ENCODE data around the gene EVC2.

EVC2 gene

GRCh38 chr4:5661237-5661636 is 47.1 kb downstream of the EVC2 start:
- no peak for DNase-seq
- Mint-ChIP-seq H3K27ac (no peak overlapping the region), H3K4me1 (ENCODE audit: low read depth in 2 of 2) (no peaks in the 10 kb centered on the region), H3K9me3 (no peaks in the 10 kb centered on the region), H3K27me3 (no peaks in the 10 kb centered on the region), H3K4me3 (no peak overlapping the region), H3K36me3 (ENCODE audit: insufficient read depth) (peaks cover 2% of the 10 kb centered on the region)
- ATAC-seq (replicated peaks): no peak

DNA sequence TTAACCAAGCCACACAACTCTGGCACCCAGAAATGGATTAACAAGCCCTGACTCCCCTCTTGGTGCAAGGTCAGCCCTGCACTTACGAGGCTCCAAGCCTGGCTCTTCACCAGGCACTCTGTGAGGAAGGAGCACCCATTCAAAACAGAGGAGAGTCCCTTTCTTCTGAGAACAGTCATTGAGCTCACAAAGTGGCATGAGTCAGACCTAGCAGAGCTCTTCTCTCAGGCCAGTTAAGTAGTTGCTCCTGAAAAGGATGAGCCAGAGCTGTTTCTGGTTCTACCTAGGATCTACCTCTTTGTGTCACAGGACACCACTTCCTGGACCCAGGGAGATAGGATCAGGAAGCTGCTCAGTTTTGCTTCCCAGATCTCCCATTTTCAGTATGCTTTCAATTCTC is 48.2 kb downstream of the EVC2 start:
- ATAC-seq (replicated peaks): no peak
- DNase-seq: no peak

GRCh38 chr4:5658974-5659373 is 49.4 kb downstream of the EVC2 start:
- DNase-seq (no peak), ATAC-seq (replicated peaks) (no peak)
- no peaks in the 10 kb centered on the region for H3K9me3 Mint-ChIP-seq
- H3K27ac Mint-ChIP-seq: no peak overlapping the region
- no peaks in the 10 kb centered on the region for H3K4me1 Mint-ChIP-seq (ENCODE audit: low read depth in 2 of 2)
- no peak overlapping the region for H3K4me3 Mint-ChIP-seq
- H3K36me3 Mint-ChIP-seq (ENCODE audit: insufficient read depth): peaks cover 2% of the 10 kb centered on the region
- H3K27me3 Mint-ChIP-seq: no peaks in the 10 kb centered on the region

More for the DNA sequence above, 48.2 kb downstream of the EVC2 start:
- Mint-ChIP-seq H3K27ac (no peak overlapping the region), H3K27me3 (no peaks in the 10 kb centered on the region), H3K4me3 (no peak overlapping the region), H3K36me3 (ENCODE audit: insufficient read depth) (peaks cover 2% of the 10 kb centered on the region), H3K4me1 (ENCODE audit: low read depth in 2 of 2) (no peaks in the 10 kb centered on the region), H3K9me3 (no peaks in the 10 kb centered on the region)

DNA sequence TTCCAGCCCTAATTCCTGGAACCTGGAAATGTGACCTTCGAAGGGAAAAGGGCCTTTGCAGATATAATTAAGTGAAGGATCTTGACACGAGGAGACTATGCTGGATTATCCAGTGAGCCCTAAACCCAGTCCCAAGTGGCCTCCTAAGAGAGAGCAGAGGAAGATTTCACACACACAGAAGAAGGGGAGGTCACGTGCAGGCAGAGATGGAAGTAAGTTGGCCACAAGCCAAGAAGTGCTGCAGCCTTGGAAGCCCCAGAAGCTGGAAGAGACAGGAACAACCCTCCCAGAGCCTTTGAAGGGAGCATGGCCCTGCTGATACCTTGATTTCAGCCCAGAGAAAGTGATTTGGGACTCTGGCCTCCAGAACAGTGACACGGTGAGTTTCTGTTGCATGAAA is 51.9 kb downstream of the EVC2 start:
- no peak for ATAC-seq (replicated peaks)
- Mint-ChIP-seq H3K36me3 (ENCODE audit: insufficient read depth) (peaks cover 2% of the 10 kb centered on the region), H3K27ac (no peak overlapping the region), H3K27me3 (no peaks in the 10 kb centered on the region), H3K4me1 (ENCODE audit: low read depth in 2 of 2) (no peaks in the 10 kb centered on the region), H3K4me3 (no peak overlapping the region), H3K9me3 (no peaks in the 10 kb centered on the region)
- DNase-seq: no peak

- DNase-seq (no peak), ATAC-seq (replicated peaks) (no peak)
- Mint-ChIP-seq H3K4me3 (no peak overlapping the region), H3K4me1 (ENCODE audit: low read depth in 2 of 2) (no peaks in the 10 kb centered on the region), H3K27me3 (no peaks in the 10 kb centered on the region), H3K9me3 (no peaks in the 10 kb centered on the region), H3K36me3 (ENCODE audit: insufficient read depth) (no peaks in the 10 kb centered on the region), H3K27ac (no peak overlapping the region)
Observed at GRCh38 chr4:5654791-5655190, 53.6 kb downstream of the EVC2 start.

DNA sequence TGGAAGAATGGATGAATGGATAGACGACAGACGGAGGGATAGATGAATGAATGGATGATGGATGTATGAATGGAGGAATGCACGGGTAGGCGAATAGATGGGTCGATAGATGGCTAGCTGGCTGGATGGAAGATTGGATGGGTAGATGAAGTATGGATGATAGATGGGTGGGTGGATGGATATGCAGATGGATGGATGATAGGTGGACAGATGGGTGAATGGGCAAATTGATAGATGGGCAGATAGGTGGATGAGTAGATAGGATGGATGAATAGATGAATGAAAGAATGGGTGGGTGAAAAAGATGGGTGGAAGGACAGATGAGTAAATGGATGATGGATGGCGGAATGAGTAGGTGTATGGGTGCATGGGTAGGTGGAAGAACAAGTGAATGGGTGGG is 57.3 kb downstream of the EVC2 start:
- Mint-ChIP-seq H3K9me3 (no peaks in the 10 kb centered on the region), H3K27me3 (no peaks in the 10 kb centered on the region), H3K27ac (no peak overlapping the region), H3K4me3 (no peak overlapping the region), H3K4me1 (ENCODE audit: low read depth in 2 of 2) (no peaks in the 10 kb centered on the region), H3K36me3 (ENCODE audit: insufficient read depth) (no peaks in the 10 kb centered on the region)
- ATAC-seq (replicated peaks): no peak
- DNase-seq: no peak

DNA sequence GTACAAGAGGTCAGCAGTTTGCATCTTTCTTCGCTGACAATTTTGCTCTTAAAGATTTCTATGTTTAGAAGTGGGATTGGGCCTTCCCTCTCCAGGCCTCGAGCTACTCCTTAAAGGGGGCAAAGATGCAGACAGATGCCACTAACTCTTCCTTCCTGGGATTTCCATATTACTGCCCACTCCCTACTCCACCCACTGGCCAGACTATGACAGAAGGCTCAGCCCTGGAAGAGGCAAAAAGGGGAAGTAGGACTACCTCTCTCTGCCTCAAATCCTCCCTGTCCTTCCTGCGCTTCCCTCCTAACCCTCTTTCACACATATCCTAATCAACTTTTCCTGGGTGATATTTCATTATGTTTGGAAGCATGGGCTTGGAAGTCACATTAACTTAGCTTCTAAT is 58.3 kb downstream of the EVC2 start:
- Mint-ChIP-seq H3K4me1 (ENCODE audit: low read depth in 2 of 2) (no peaks in the 10 kb centered on the region), H3K36me3 (ENCODE audit: insufficient read depth) (no peaks in the 10 kb centered on the region), H3K27ac (no peak overlapping the region), H3K9me3 (no peaks in the 10 kb centered on the region), H3K4me3 (no peak overlapping the region), H3K27me3 (no peaks in the 10 kb centered on the region)
- ATAC-seq (replicated peaks): no peak
- DNase-seq: no peak

- Mint-ChIP-seq H3K9me3 (no peaks in the 10 kb centered on the region), H3K4me3 (no peak overlapping the region), H3K27ac (no peak overlapping the region), H3K36me3 (ENCODE audit: insufficient read depth) (no peaks in the 10 kb centered on the region), H3K4me1 (ENCODE audit: low read depth in 2 of 2) (no peaks in the 10 kb centered on the region), H3K27me3 (no peaks in the 10 kb centered on the region)
- ATAC-seq (replicated peaks) (no peak), DNase-seq (no peak)
Observed at GRCh38 chr4:5647351-5647750, 61.0 kb downstream of the EVC2 start.

DNA sequence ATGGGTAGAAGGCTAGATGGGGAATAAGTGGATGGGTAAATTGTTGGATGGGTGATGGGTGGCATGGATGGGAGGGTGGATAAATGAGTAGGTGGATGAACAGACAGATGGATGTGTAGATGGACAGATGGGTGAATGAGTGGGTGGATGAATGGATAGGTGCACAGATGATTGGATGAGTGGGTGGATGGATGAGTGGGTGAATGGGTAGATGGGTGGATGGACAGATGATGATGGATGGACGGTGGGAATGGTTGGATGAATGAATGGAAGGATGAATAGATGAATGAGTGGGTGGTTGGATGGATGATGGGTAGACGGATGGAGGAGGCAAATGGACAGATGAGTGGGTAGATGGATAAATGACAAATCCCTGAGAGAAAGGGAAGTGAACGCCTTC is 68.3 kb downstream of the EVC2 start:
- H3K9me3 Mint-ChIP-seq: no peaks in the 10 kb centered on the region

DNA sequence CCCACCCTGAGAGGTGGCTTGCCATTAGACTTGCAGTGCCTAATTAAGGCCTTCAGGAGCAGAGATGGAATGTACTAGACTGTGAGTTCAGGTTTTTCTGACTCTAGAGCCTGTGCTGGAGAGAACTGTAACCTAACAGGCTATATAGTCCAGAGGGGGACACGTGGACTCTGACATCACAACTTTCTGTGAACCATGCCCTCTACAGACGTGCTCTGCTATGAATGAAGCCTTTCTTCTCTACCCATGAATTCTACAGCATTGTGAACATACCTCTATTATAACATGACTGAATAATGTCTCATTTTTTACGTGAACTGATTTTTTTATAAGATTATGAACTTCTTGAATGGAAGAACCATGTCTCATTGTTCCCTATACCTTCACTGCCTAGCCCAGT is 68.8 kb downstream of the EVC2 start:
- Mint-ChIP-seq H3K27me3 (no peaks in the 10 kb centered on the region), H3K27ac (no peak overlapping the region), H3K36me3 (ENCODE audit: insufficient read depth) (no peaks in the 10 kb centered on the region), H3K4me1 (ENCODE audit: low read depth in 2 of 2) (no peaks in the 10 kb centered on the region), H3K4me3 (no peak overlapping the region), H3K9me3 (no peaks in the 10 kb centered on the region)
- DNase-seq: no peak
- ATAC-seq (replicated peaks): no peak

More for the DNA sequence above, 68.3 kb downstream of the EVC2 start:
- DNase-seq (no peak), ATAC-seq (replicated peaks) (no peak)
- Mint-ChIP-seq H3K27me3 (no peaks in the 10 kb centered on the region), H3K4me1 (ENCODE audit: low read depth in 2 of 2) (no peaks in the 10 kb centered on the region), H3K4me3 (no peak overlapping the region), H3K27ac (no peak overlapping the region), H3K36me3 (ENCODE audit: insufficient read depth) (no peaks in the 10 kb centered on the region)

DNA sequence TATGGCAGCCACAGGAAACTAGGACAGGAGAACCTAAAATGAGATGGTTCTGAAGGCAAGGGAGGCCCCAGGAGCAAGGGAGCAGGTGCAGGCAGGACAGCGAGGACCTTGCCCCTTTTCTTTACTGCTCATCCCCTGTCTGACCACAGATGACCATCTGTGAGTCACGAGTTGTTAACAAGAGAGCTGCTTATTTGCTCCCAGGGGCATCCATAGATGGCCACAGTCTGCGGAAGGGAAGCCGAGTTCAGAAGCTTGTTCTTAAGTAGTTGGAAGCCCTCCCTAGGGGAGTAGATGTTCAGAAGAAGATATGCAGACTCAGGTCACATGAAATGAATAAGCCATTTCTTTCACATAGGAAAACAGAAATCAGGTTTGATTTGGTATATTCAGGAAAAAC is 69.4 kb downstream of the EVC2 start:
- ATAC-seq (replicated peaks) (no peak), DNase-seq (no peak)
- H3K36me3 Mint-ChIP-seq (ENCODE audit: insufficient read depth): no peaks in the 10 kb centered on the region
- H3K27me3 Mint-ChIP-seq: no peaks in the 10 kb centered on the region
- H3K4me3 Mint-ChIP-seq: no peak overlapping the region
- no peaks in the 10 kb centered on the region for H3K9me3 Mint-ChIP-seq
- no peaks in the 10 kb centered on the region for H3K4me1 Mint-ChIP-seq (ENCODE audit: low read depth in 2 of 2)
- H3K27ac Mint-ChIP-seq: no peak overlapping the region

GRCh38 chr4:5638316-5638715 is 70.0 kb downstream of the EVC2 start:
- no peak overlapping the region for H3K4me3 Mint-ChIP-seq
- no peaks in the 10 kb centered on the region for H3K36me3 Mint-ChIP-seq (ENCODE audit: insufficient read depth)
- H3K9me3 Mint-ChIP-seq: no peaks in the 10 kb centered on the region
- ATAC-seq (replicated peaks) (no peak), DNase-seq (no peak)
- H3K4me1 Mint-ChIP-seq (ENCODE audit: low read depth in 2 of 2): no peaks in the 10 kb centered on the region
- H3K27ac Mint-ChIP-seq: no peak overlapping the region
- H3K27me3 Mint-ChIP-seq: no peaks in the 10 kb centered on the region

GRCh38 chr4:5636766-5637670 is 71.3 kb downstream of the EVC2 start:
- Mint-ChIP-seq H3K27me3 (no peaks in the 10 kb centered on the region), H3K36me3 (ENCODE audit: insufficient read depth) (no peaks in the 10 kb centered on the region), H3K27ac (no peak overlapping the region), H3K9me3 (no peaks in the 10 kb centered on the region), H3K4me1 (ENCODE audit: low read depth in 2 of 2) (no peaks in the 10 kb centered on the region), H3K4me3 (no peak overlapping the region)
- ATAC-seq (replicated peaks) (no peak), DNase-seq (no peak)

DNA sequence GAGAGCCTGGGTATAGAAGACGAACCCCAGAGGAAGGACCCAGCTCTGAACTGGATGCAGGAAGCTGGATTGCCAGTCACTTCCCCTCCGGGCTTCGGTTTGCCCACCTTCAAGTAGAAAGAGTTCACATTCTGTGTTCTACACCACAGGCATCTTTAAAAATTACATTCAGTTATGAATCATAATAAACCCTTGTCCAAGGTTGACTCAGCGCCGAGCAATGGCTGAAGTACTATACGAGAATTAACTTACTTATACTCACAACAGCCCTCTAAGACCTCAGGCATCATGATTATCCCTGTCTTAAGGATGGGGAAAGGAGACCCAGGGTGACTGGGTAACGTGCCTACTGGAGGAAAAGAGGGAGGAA is 72.5 kb downstream of the EVC2 start:
- H3K27ac Mint-ChIP-seq: no peak overlapping the region
- no peak for ATAC-seq (replicated peaks)
- no peak for DNase-seq

More for the DNA sequence above, 72.5 kb downstream of the EVC2 start:
- no peaks in the 10 kb centered on the region for H3K36me3 Mint-ChIP-seq (ENCODE audit: insufficient read depth)
- no peak overlapping the region for H3K4me3 Mint-ChIP-seq
- H3K4me1 Mint-ChIP-seq (ENCODE audit: low read depth in 2 of 2): no peaks in the 10 kb centered on the region
- H3K9me3 Mint-ChIP-seq: no peaks in the 10 kb centered on the region
- no peaks in the 10 kb centered on the region for H3K27me3 Mint-ChIP-seq
